Endothelial cell (in vitro differentiated cells): ENCODE results near the gene RAMP1. TPM values are rescaled to one million over a fixed set of nuclear protein-coding genes. Genes with fewer than 3 reads are reported as not detected.

Experiments used
- DNase-seq: peaks from one replicate; pipeline ENCODE4 v3.0.0; 2021; ENCODE audit warnings: low spot score
- H3K27ac Mint-ChIP-seq: one replicate; pipeline ENCODE4 v1.8.0; 2021; ENCODE audit warnings: mixed read lengths, inconsistent platforms; ENCODE audit not compliant: unreplicated experiment
- H3K27me3 Mint-ChIP-seq: one replicate; pipeline ENCODE4 v1.8.0; 2021; ENCODE audit warnings: mild to moderate bottlenecking, moderate library complexity, mixed read lengths, inconsistent platforms; ENCODE audit not compliant: unreplicated experiment
- H3K36me3 Mint-ChIP-seq: one replicate; pipeline ENCODE4 v1.8.0; 2021; ENCODE audit warnings: mild to moderate bottlenecking, low read depth, mixed read lengths, inconsistent platforms; ENCODE audit not compliant: unreplicated experiment
- H3K4me1 Mint-ChIP-seq: one replicate; pipeline ENCODE4 v1.8.0; 2021; ENCODE audit warnings: mild to moderate bottlenecking, mixed read lengths, inconsistent platforms; ENCODE audit not compliant: unreplicated experiment
- H3K4me3 Mint-ChIP-seq: one replicate; pipeline ENCODE4 v1.8.0; 2021; ENCODE audit warnings: mild to moderate bottlenecking, mixed read lengths, inconsistent platforms; ENCODE audit not compliant: unreplicated experiment
- H3K9me3 Mint-ChIP-seq: one replicate; pipeline ENCODE4 v1.8.0; 2021; ENCODE audit warnings: mixed read lengths, inconsistent platforms; ENCODE audit not compliant: unreplicated experiment
- total RNA-seq: library from RNA; stranded (reverse); fragmentation: NEBNext Ultra II Directional; extraction: Animal tissue kit (Norgen Biotek cat#: 25700); gene quantifications from one replicate; pipeline ENCODE4 v1.2.1, GENCODE V29; 2021; ENCODE audit not compliant: unreplicated experiment
- TF ChIP-seq, protein P1 (sequence below): fragments of 200-600 bp; sonication (generic); IDR thresholded peaks from one replicate; pipeline ENCODE4 v1.5.0; 2021; ENCODE audit warnings: antibody characterized with exemption; ENCODE audit not compliant: unreplicated experiment

Gene RAMP1
- total RNA-seq, 1 donor from 2014 or later: 2.2 TPM

DNA sequence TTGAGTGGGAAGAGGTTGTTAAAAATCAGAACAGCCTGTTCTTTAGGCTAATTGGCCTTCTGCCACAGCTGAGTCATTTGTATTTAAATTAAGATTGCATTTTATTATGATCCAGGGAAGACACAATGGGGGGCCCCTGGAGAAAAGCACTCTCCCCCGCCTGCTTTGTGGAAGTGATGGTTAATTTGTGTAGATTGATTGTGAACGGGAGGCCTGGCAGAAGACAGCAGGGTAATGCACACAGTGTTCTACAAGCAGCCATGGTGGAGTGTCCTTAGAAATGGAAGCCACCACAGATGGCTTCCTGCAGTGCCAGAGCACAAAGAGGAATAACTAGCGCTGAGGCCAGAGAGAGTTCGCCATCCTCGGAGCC lies 19.6 kb downstream of the RAMP1 start:
- Mint-ChIP-seq H3K4me1 (no peaks in the 10 kb centered on the region), H3K9me3 (no peaks in the 10 kb centered on the region), H3K27ac (no peak overlapping the region), H3K4me3 (no peak overlapping the region), H3K27me3 (peaks cover 4% of the 10 kb centered on the region), H3K36me3 (no peaks in the 10 kb centered on the region)
- DNase-seq: no peak
- TF ChIP-seq, protein P1, sequence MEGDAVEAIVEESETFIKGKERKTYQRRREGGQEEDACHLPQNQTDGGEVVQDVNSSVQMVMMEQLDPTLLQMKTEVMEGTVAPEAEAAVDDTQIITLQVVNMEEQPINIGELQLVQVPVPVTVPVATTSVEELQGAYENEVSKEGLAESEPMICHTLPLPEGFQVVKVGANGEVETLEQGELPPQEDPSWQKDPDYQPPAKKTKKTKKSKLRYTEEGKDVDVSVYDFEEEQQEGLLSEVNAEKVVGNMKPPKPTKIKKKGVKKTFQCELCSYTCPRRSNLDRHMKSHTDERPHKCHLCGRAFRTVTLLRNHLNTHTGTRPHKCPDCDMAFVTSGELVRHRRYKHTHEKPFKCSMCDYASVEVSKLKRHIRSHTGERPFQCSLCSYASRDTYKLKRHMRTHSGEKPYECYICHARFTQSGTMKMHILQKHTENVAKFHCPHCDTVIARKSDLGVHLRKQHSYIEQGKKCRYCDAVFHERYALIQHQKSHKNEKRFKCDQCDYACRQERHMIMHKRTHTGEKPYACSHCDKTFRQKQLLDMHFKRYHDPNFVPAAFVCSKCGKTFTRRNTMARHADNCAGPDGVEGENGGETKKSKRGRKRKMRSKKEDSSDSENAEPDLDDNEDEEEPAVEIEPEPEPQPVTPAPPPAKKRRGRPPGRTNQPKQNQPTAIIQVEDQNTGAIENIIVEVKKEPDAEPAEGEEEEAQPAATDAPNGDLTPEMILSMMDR: no peak

DNA sequence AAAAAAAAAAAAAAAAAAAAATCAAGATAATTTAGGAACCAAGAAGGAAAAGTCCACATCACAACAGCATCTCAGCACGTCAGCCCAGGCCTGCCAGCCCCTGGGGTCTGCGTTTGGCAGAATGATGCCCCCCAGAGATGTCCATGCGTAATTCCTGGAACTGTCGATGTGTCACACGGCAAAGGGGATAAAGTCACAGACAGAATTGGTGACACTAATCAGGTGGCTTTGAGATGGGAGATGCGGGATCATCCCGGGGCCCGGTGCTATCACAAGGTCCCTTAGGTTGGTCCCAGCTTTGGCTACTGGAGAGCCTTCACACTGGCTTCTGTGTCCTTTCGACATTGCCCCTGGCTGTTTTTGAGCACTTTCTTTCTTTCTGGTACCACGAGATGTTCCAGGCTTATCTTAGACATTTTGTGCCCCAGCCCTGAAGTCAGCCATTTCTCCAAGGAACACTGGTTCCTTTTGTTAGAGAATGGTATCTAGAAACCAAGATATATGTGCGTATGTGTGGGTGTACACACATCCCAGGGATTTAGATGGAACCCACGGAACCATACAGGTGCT lies 20.7 kb downstream of the RAMP1 start:
- no peaks in the 10 kb centered on the region for H3K9me3 Mint-ChIP-seq
- no peaks in the 10 kb centered on the region for H3K36me3 Mint-ChIP-seq
- TF ChIP-seq, protein P1: no peak
- no peak overlapping the region for H3K27ac Mint-ChIP-seq
- peaks cover 5% of the 10 kb centered on the region for H3K27me3 Mint-ChIP-seq
- H3K4me3 Mint-ChIP-seq: no peak overlapping the region
- no peak for DNase-seq
- no peaks in the 10 kb centered on the region for H3K4me1 Mint-ChIP-seq

DNA sequence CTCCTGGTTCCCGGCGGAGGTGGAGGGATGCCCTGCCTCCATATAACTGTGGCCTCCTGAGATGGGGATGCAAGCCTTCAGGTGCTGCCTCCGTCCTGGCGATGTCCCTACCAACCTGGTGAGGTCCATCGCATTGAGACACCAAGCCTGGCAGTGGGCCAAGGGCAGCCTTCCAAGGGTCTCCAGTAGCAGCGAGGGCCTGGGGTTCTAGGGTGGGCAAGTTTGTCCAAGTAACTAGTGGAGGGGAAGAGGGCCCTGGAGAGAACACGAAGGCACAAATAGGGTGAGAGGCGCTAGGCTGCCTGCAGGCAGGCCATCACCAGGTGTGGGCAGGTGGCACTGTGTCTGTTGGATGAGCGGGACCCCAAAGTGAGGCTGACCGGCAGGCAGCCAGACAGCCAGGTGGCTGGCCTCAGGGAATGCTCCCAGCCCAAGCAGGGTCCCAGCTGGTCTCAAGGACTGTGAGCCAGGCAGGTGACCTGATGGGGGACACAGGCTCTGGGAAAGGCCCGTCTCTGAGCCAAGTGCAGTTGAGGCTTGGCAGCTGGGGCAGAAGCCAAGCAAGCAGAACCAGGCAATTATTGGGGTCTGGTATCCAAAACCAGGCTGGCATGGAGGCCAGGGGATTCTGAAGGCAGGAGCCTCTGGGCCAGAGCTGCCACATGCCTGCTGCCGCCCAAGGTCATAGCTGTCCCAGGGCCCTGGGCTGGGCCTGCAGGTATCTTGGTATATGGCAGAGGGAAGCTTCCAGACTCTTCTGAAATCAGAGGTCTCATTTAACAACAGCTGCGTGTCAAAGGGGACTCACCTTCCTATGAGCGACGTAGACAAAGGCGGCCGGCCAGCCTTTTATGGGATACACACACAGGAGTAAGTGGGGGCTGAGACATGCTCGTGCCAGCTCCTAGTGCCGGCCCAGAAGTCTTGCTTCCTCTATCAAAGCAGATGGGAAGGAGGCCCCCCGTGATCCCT lies 23.4 kb downstream of the RAMP1 start:
- H3K4me1 Mint-ChIP-seq: no peaks in the 10 kb centered on the region
- TF ChIP-seq, protein P1: no peak
- H3K27me3 Mint-ChIP-seq: peaks cover 8% of the 10 kb centered on the region
- DNase-seq: no peak
- H3K36me3 Mint-ChIP-seq: no peaks in the 10 kb centered on the region
- H3K27ac Mint-ChIP-seq: no peak overlapping the region
- no peak overlapping the region for H3K4me3 Mint-ChIP-seq
- no peaks in the 10 kb centered on the region for H3K9me3 Mint-ChIP-seq

DNA sequence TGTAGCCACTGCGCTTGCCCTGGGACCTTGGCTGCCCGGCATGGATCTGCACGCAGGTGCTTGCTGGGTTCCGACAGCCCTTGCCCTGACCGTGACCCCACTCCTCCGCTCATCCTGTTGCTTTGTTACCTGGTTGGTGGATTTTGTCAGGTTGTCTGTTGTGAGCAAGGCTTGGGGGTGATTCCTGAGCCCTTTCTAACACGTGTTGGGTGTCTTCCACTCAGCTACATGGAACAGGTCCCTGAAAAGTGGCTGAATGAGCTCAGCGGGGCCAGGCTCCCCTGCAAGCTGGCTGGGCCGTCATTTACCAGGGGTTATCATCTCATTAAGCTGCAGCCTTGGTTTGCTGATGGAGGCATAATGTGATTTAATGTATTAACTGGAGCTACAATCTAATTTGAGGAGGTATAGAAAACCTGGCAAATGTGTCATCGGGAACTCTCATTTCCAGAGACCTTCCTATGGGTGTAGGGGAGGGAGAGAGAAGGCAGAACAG lies 24.6 kb downstream of the RAMP1 start:
- peaks cover 8% of the 10 kb centered on the region for H3K27me3 Mint-ChIP-seq
- DNase-seq: no peak
- H3K4me3 Mint-ChIP-seq: no peak overlapping the region
- H3K27ac Mint-ChIP-seq: no peak overlapping the region
- TF ChIP-seq, protein P1: no peak
- no peaks in the 10 kb centered on the region for H3K36me3 Mint-ChIP-seq
- H3K4me1 Mint-ChIP-seq: no peaks in the 10 kb centered on the region
- no peaks in the 10 kb centered on the region for H3K9me3 Mint-ChIP-seq

DNA sequence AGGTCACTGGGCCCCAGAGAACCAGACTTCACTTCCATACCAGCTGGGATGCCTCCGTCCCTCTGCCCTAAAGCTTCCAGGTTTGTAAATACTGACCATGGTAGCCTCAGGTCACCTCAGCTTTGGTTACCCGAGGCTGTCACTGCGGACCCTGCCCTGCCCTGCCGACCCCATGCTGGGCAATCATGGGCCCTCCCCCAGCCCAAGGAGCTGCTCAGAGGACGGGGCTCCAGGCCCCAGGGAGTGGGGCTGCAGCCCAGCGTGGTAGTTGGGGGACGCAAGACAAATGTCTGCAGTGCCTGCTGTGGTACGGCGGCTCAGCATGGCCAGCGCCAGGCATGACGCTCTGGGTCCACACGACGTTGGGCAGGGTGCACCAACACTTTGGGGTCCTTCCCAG lies 25.3 kb downstream of the RAMP1 start:
- TF ChIP-seq, protein P1: no peak
- H3K9me3 Mint-ChIP-seq: no peaks in the 10 kb centered on the region
- no peak overlapping the region for H3K27ac Mint-ChIP-seq
- H3K4me1 Mint-ChIP-seq: no peaks in the 10 kb centered on the region
- DNase-seq: no peak
- H3K27me3 Mint-ChIP-seq: peaks cover 8% of the 10 kb centered on the region
- H3K4me3 Mint-ChIP-seq: no peak overlapping the region
- H3K36me3 Mint-ChIP-seq: no peaks in the 10 kb centered on the region
